Caco-2 (cell line): ENCODE data around the gene VWA8. TPM values are rescaled to one million over a fixed set of nuclear protein-coding genes. Genes with fewer than 3 reads are reported as not detected.

ENCODE experiments used
- BruUV-seq: library from RNA; stranded (reverse); fragments of 400-500 nt; replicated peaks from 2 replicates; lab custom pipeline; 2021; lab: Mats Ljungman, UMichigan
- CTCF ChIA-PET: fragments of 300-600 bp; sonication (Branson Sonifier 250); formaldehyde crosslinking; loops from one replicate; lab custom pipeline; 2022; ENCODE audit warnings: antibody characterized with exemption; lab: Charles Lee
- POLR2A ChIA-PET: fragments of 300-600 bp; sonication (Branson Sonifier 250); formaldehyde crosslinking; loops from one replicate; lab custom pipeline; 2022; ENCODE audit warnings: antibody characterized with exemption; lab: Charles Lee
- DNase-seq, 2 experiments: peaks; one replicate each; pipeline versions ENCODE4 v3.0.0 to v3.0.0-alpha.2; 2020 to 2022
- H3K27me3 ChIP-seq: replicated peaks from 2 replicates; pipeline ENCODE4 v1.6.0; 2011; ENCODE audit warnings: low read length; ENCODE audit not compliant: control insufficient read depth, insufficient read depth
- H3K36me3 ChIP-seq: 2 replicates; pipeline ENCODE4 v1.5.1; 2011; ENCODE audit warnings: low read length; ENCODE audit not compliant: control insufficient read depth, insufficient read depth
- H3K4me1 ChIP-seq: fragments of 250-450 bp; sonication (Bioruptor Pico); 2 replicates; pipeline ENCODE4 v1.5.1; 2020; ENCODE audit warnings: mild to moderate bottlenecking
- H3K4me3 ChIP-seq: 2 replicates; pipeline ENCODE4 v1.5.1; 2011; ENCODE audit warnings: low read depth, mild to moderate bottlenecking, control low read depth, low read length
- H3K9me3 ChIP-seq: fragments of 250-450 bp; sonication (Bioruptor Pico); 2 replicates; pipeline ENCODE4 v1.5.1; 2020; ENCODE audit warnings: mild to moderate bottlenecking, moderate library complexity
- H3K27ac Mint-ChIP-seq: one replicate; pipeline ENCODE4 v1.8.0; 2022; ENCODE audit warnings: mixed read lengths; ENCODE audit not compliant: unreplicated experiment
- H3K27me3 Mint-ChIP-seq: one replicate; pipeline ENCODE4 v1.8.0; 2022; ENCODE audit warnings: mixed read lengths; ENCODE audit not compliant: insufficient read depth, unreplicated experiment
- H3K36me3 Mint-ChIP-seq: one replicate; pipeline ENCODE4 v1.8.0; 2022; ENCODE audit warnings: mild to moderate bottlenecking, mixed read lengths; ENCODE audit not compliant: insufficient read depth, unreplicated experiment
- H3K4me1 Mint-ChIP-seq: one replicate; pipeline ENCODE4 v1.8.0; 2022; ENCODE audit warnings: low read depth, mixed read lengths; ENCODE audit not compliant: unreplicated experiment
- H3K4me3 Mint-ChIP-seq: one replicate; pipeline ENCODE4 v1.8.0; 2022; ENCODE audit warnings: mild to moderate bottlenecking, moderate library complexity, mixed read lengths; ENCODE audit not compliant: unreplicated experiment
- H3K9me3 Mint-ChIP-seq: one replicate; pipeline ENCODE4 v1.8.0; 2022; ENCODE audit warnings: mixed read lengths; ENCODE audit not compliant: unreplicated experiment
- CTCF ChIP-seq, 2 experiments: fragments of 200-600 bp in 1 of 2; IDR thresholded peaks; 1 replicate in 1 of 2; 2 replicates in 1 of 2; pipeline versions ENCODE4 v1.5.1 to v1.8.0; 2011 to 2022; ENCODE audit warnings: antibody characterized with exemption in 1 of 2, control low read depth in 1 of 2, inconsistent platforms in 1 of 2, low read depth in 1 of 2, low read length in 1 of 2, mild to moderate bottlenecking in 1 of 2, moderate library complexity in 1 of 2; ENCODE audit not compliant: insufficient read depth in 1 of 2, severe bottlenecking in 1 of 2, unreplicated experiment in 1 of 2
- intact Hi-C: fragments of 100-400 bp; cut with micrococcal nuclease; formaldehyde crosslinking; loops from one replicate; pipeline ENCODE4 v1.10.0; 2022; ENCODE audit not compliant: unreplicated experiment
- total RNA-seq: library from RNA; stranded (reverse); gene quantifications from 2 replicates; pipeline ENCODE4 v1.2.3, GENCODE V29; 2022

VWA8 gene
- total RNA-seq, 1 experiment from 2014 or later = 20.7 TPM

DNA sequence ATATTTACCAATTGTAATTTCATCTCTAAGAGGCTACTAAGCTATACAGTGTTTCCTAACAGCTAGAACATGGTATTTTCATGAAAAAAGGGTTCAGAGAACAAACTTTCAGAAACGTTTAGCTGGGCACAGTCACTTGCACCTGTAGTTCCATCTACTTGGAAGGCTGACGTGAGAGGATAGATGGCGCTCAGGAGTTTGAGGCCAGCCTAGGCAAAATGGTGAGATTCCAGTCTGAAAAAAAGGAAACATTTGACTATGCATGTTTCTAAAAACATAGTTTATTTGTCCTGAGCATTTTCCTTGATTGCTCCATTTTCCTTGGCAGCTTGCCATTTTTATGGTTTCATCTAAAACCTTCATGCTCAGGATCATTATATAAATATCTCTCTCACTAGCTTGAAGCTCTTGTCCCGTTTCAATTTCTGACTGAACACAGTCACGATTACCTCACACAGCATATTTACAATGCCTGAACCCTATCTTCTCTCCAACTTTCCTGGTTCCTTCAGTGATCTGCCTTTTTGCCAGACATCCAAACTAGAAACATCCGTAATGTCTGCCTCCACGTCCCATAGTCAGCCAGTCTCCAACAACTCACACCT lies 302.8 kb downstream of the VWA8 start:
- H3K27me3 Mint-ChIP-seq = no peaks in the 10 kb centered on the region
- H3K4me1 Mint-ChIP-seq = no peaks in the 10 kb centered on the region
- no peaks in the 10 kb centered on the region for H3K4me1 ChIP-seq
- H3K4me3 ChIP-seq = no peak overlapping the region
- no peak overlapping the region for H3K27ac Mint-ChIP-seq
- no peak for TF ChIP-seq CTCF (IDR thresholded peaks at IDR 0.05; ENCODE audit: insufficient read depth in 1 of 2, low read depth in 1 of 2, low read length in 1 of 2, severe bottlenecking in 1 of 2, unreplicated experiment in 1 of 2)
- no peaks in the 10 kb centered on the region for H3K36me3 ChIP-seq
- intact Hi-C loops = no loop called here
- CTCF ChIA-PET = no interaction called here
- no TSS peak for BruUV-seq
- no peaks in the 10 kb centered on the region for H3K9me3 ChIP-seq
- H3K36me3 Mint-ChIP-seq = no peaks in the 10 kb centered on the region
- POLR2A ChIA-PET = no interaction called here
- H3K9me3 Mint-ChIP-seq = no peaks in the 10 kb centered on the region
- H3K27me3 ChIP-seq = no peaks in the 10 kb centered on the region
- no peak for DNase-seq
- no peak overlapping the region for H3K4me3 Mint-ChIP-seq

DNA sequence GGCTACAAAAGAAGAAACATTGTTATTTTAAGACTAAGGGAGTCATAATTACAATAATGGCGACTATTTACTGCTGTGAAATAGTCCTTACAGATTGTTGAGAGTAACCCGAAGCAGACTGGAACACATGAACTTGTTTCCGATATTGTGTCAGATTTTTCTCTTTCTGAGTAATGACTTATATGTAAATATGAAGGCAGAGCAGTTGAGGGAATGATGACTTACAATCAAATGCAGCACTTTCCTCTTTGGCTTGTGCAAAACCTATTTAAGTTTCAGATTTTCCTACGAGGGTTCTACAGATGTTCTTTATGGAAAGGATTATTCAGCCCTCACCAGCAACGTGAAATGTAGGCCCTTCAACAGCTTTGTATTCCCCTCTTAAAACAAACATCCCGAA lies 304.9 kb downstream of the VWA8 start:
- H3K4me3 ChIP-seq = no peak overlapping the region
- DNase-seq = no peak
- H3K36me3 ChIP-seq = no peaks in the 10 kb centered on the region
- Mint-ChIP-seq H3K4me1 (peaks cover 7% of the 10 kb centered on the region), H3K27ac (no peak overlapping the region), H3K4me3 (no peak overlapping the region), H3K9me3 (no peaks in the 10 kb centered on the region), H3K36me3 (peaks cover under 1% of the 10 kb centered on the region), H3K27me3 (no peaks in the 10 kb centered on the region)
- H3K9me3 ChIP-seq = no peaks in the 10 kb centered on the region
- H3K4me1 ChIP-seq = peaks cover 19% of the 10 kb centered on the region
- no TSS peak for BruUV-seq
- no peak for TF ChIP-seq CTCF (IDR thresholded peaks at IDR 0.05; ENCODE audit: insufficient read depth in 1 of 2, low read depth in 1 of 2, low read length in 1 of 2, severe bottlenecking in 1 of 2, unreplicated experiment in 1 of 2)
- H3K27me3 ChIP-seq = no peaks in the 10 kb centered on the region
- intact Hi-C loops = no loop called here
- POLR2A ChIA-PET = no interaction called here
- CTCF ChIA-PET = no interaction called here

GRCh38 chr13:41654796-41655195 lies 306.1 kb downstream of the VWA8 start:
- ChIA-PET POLR2A (no interaction called here), CTCF (no interaction called here)
- H3K4me3 Mint-ChIP-seq = no peak overlapping the region
- H3K36me3 Mint-ChIP-seq = peaks cover 8% of the 10 kb centered on the region
- Histone ChIP-seq H3K27me3 (no peaks in the 10 kb centered on the region), H3K36me3 (no peaks in the 10 kb centered on the region), H3K4me1 (peaks cover 31% of the 10 kb centered on the region), H3K9me3 (no peaks in the 10 kb centered on the region), H3K4me3 (no peak overlapping the region)
- H3K9me3 Mint-ChIP-seq = no peaks in the 10 kb centered on the region
- no peak for TF ChIP-seq CTCF (IDR thresholded peaks at IDR 0.05; ENCODE audit: insufficient read depth in 1 of 2, low read depth in 1 of 2, low read length in 1 of 2, severe bottlenecking in 1 of 2, unreplicated experiment in 1 of 2)
- no peaks in the 10 kb centered on the region for H3K27me3 Mint-ChIP-seq
- peaks cover 15% of the 10 kb centered on the region for H3K4me1 Mint-ChIP-seq
- no TSS peak for BruUV-seq
- no peak for DNase-seq
- intact Hi-C loops = no loop called here
- no peak overlapping the region for H3K27ac Mint-ChIP-seq
